Vagina (tissue), 2 donors: ENCODE results near the gene POLR3E.

Experiments used
- POLR2A ChIP-seq, 2 donors: fragments of 450-650 bp; IDR thresholded peaks; one replicate each; pipeline ENCODE4 v1.6.1; 2017; ENCODE audit warnings: antibody characterized with exemption in 2 of 2, mild to moderate bottlenecking in 2 of 2, moderate library complexity in 2 of 2
- POLR2AphosphoS5 ChIP-seq, 2 donors: sonication (generic); formaldehyde crosslinking; IDR thresholded peaks; one replicate each; pipeline ENCODE4 v1.9.0; 2017; ENCODE audit warnings: antibody characterized with exemption in 2 of 2, mild to moderate bottlenecking in 2 of 2, low read depth in 1 of 2; ENCODE audit not compliant: insufficient read depth in 1 of 2
- TF ChIP-seq, protein P1 (sequence below), 3 experiments: fragments of 450-650 bp in 2 of 3; fragments of 200-600 bp in 1 of 3; sonication (generic) in 1 of 3; IDR thresholded peaks; one replicate each; pipeline ENCODE4 v1.5.1; 2017 to 2019; ENCODE audit warnings: antibody characterized with exemption in 3 of 3, mild to moderate bottlenecking in 2 of 3, moderate library complexity in 2 of 3

DNA sequence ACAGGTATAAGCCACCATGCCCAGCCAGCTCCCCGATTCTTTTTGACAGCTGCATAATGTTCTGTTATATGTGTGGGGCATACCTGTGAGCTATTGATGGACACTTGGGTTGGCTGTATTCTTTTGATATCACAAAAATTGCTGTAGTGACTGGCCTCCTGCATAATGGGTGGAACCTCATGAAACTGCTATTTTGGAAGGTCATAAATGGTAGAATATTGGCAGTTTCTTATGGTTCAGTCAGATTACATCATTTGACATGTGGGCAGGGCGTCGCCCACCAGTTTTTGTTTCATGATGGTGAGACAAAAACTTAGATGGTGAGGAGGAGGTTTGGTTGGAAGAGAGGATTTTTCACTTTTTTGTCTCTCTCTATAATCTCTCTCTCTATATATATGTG, 26.7 kb upstream of the POLR3E start:
- no peak for TF ChIP-seq POLR2A (IDR thresholded peaks at IDR 0.05)
- TF ChIP-seq, protein P1, sequence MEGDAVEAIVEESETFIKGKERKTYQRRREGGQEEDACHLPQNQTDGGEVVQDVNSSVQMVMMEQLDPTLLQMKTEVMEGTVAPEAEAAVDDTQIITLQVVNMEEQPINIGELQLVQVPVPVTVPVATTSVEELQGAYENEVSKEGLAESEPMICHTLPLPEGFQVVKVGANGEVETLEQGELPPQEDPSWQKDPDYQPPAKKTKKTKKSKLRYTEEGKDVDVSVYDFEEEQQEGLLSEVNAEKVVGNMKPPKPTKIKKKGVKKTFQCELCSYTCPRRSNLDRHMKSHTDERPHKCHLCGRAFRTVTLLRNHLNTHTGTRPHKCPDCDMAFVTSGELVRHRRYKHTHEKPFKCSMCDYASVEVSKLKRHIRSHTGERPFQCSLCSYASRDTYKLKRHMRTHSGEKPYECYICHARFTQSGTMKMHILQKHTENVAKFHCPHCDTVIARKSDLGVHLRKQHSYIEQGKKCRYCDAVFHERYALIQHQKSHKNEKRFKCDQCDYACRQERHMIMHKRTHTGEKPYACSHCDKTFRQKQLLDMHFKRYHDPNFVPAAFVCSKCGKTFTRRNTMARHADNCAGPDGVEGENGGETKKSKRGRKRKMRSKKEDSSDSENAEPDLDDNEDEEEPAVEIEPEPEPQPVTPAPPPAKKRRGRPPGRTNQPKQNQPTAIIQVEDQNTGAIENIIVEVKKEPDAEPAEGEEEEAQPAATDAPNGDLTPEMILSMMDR (IDR thresholded peaks at IDR 0.05), result no peak
- no peak for TF ChIP-seq POLR2AphosphoS5 (IDR thresholded peaks at IDR 0.05; ENCODE audit: insufficient read depth in 1 of 2, low read depth in 1 of 2)
